Uterus (tissue), 4 donors: ENCODE measurements around the gene CSF3. TPM values are rescaled to one million over a fixed set of nuclear protein-coding genes. Genes with fewer than 3 reads are reported as not detected.
A peak's percentile ranks its signal among the peaks of the same experiment; 100 is the strongest.
"Not testable (repeated sequence)": the region's sequence is repeated elsewhere in the genome, so short reads cannot be mapped to it uniquely, and the experiment has no call there.

Experiments used
- DNase-seq, 2 donors: peaks; one replicate each; pipeline ENCODE4 v3.0.0-alpha.2; 2019 to 2020
- H3K27ac ChIP-seq, 2 donors: fragments of 200-600 bp; sonication (generic); 1 replicate in 1 of 2; 2 replicates in 1 of 2; pipeline ENCODE4 v1.5.1; 2016 to 2018
- H3K27me3 ChIP-seq, 2 donors: fragments of 200-600 bp; sonication (generic); one replicate each; pipeline ENCODE4 v1.5.1; 2018 to 2019; ENCODE audit warnings: control low read depth in 1 of 2
- H3K36me3 ChIP-seq, 2 donors: fragments of 200-600 bp; sonication (generic); one replicate each; pipeline ENCODE4 v1.5.1; 2019; ENCODE audit warnings: control low read depth in 1 of 2
- H3K4me1 ChIP-seq, 2 donors: fragments of 200-600 bp; sonication (generic); one replicate each; pipeline ENCODE4 v1.5.1; 2018 to 2019; ENCODE audit warnings: control low read depth in 1 of 2
- H3K4me3 ChIP-seq, 2 donors: fragments of 200-600 bp; sonication (generic); 1 replicate in 1 of 2; 2 replicates in 1 of 2; pipeline ENCODE4 v1.5.1; 2018 to 2019; ENCODE audit warnings: mild to moderate bottlenecking in 1 of 2
- H3K9me3 ChIP-seq, 2 donors: fragments of 200-600 bp; sonication (generic); one replicate each; pipeline ENCODE4 v1.5.1; 2019; ENCODE audit warnings: control low read depth in 1 of 2
- CTCF ChIP-seq, 4 experiments: fragments of 200-600 bp in 2 of 4; fragments of 450-650 bp in 2 of 4; sonication (generic) in 2 of 4; IDR thresholded peaks; one replicate each; pipeline ENCODE4 v1.5.1; 2016 to 2019; ENCODE audit warnings: antibody characterized with exemption in 4 of 4, mild to moderate bottlenecking in 2 of 4, moderate library complexity in 1 of 4
- POLR2A ChIP-seq, 2 donors: fragments of 450-650 bp; IDR thresholded peaks; one replicate each; pipeline ENCODE4 v1.6.1; 2016; ENCODE audit warnings: antibody characterized with exemption in 2 of 2, mild to moderate bottlenecking in 1 of 2, moderate library complexity in 1 of 2
- intact Hi-C: fragments of 100-400 bp; cut with DNase I; formaldehyde crosslinking; loops from one replicate; pipeline ENCODE4 v1.15.1; 2023; ENCODE audit warnings: low total_unique reads
- total RNA-seq, 4 donors: library from RNA; depleted of rRNA in 3 of 4; stranded (reverse); fragments of >200 nt in 3 of 4; gene quantifications; one replicate each; pipeline versions ENCODE4 v1.1.0 to v1.2.4, GENCODE V29; 2014 to 2023
- donor health status: DM: yes; HTN: yes; CAD: no.

Gene CSF3
- total RNA-seq, 4 donors from 2014 or later: 0.29 to 5.0 TPM; not detected in 2

GRCh38 chr17:40004712-40005111 is 10.5 kb upstream of the CSF3 start:
- no peak for DNase-seq
- no peaks in the 10 kb centered on the region for H3K9me3 ChIP-seq
- no peaks in the 10 kb centered on the region for H3K36me3 ChIP-seq
- no peak for TF ChIP-seq POLR2A (IDR thresholded peaks at IDR 0.05)
- no peak for TF ChIP-seq CTCF (IDR thresholded peaks at IDR 0.05)
- intact Hi-C loops: no loop called here
- H3K4me3 ChIP-seq: no peak overlapping the region
- no peak overlapping the region for H3K27ac ChIP-seq
- H3K4me1 ChIP-seq: no peaks in the 10 kb centered on the region
- H3K27me3 ChIP-seq: no peaks in the 10 kb centered on the region

- Histone ChIP-seq H3K36me3 (no peaks in the 10 kb centered on the region), H3K27me3 (no peaks in the 10 kb centered on the region), H3K4me3 (no peak overlapping the region), H3K9me3 (no peaks in the 10 kb centered on the region), H3K4me1 (no peaks in the 10 kb centered on the region), H3K27ac (no peak overlapping the region)
- TF ChIP-seq POLR2A (IDR thresholded peaks at IDR 0.05): no peak
- TF ChIP-seq CTCF (IDR thresholded peaks at IDR 0.05): no peak
- DNase-seq: no peak
- intact Hi-C loops: no loop called here
Observed at GRCh38 chr17:40005520-40005919, 9.7 kb upstream of the CSF3 start.

- intact Hi-C loops: loop anchor here (10.0 kb wide), 2 partner anchors 64 to 154 kb away; no protein-coding TSS in a partner anchor
- H3K27ac ChIP-seq, H3K27me3 ChIP-seq, DNase-seq, H3K4me3 ChIP-seq, H3K9me3 ChIP-seq, H3K4me1 ChIP-seq, H3K36me3 ChIP-seq: not testable (repeated sequence)
Observed at GRCh38 chr17:40010946-40011500, 4.2 kb upstream of the CSF3 start.

GRCh38 chr17:40012017-40012647 is 3.1 kb upstream of the CSF3 start:
- not testable (repeated sequence) for H3K36me3 ChIP-seq, H3K27ac ChIP-seq, DNase-seq, H3K27me3 ChIP-seq, H3K4me3 ChIP-seq, H3K9me3 ChIP-seq
- peaks cover 5 to 10% of the 10 kb centered on the region in 2 donors for H3K4me1 ChIP-seq
- intact Hi-C loops: loop anchor here (10.0 kb wide), 2 partner anchors 63 to 153 kb away; no protein-coding TSS in a partner anchor

GRCh38 chr17:40014375-40014980 is 762 bp upstream of the CSF3 start:
- Histone ChIP-seq H3K27ac (peak overlapping the region; percentile 82 to 86), H3K36me3 (no peaks in the 10 kb centered on the region), H3K4me1 (peaks cover 5 to 31% of the 10 kb centered on the region in 2 donors), H3K4me3 (no peak overlapping the region), H3K9me3 (no peaks in the 10 kb centered on the region), H3K27me3 (no peaks in the 10 kb centered on the region)
- TF ChIP-seq CTCF (IDR thresholded peaks at IDR 0.05) (no peak), POLR2A (IDR thresholded peaks at IDR 0.05) (no peak)
- intact Hi-C loops: loop anchor here (10.0 kb wide), 2 partner anchors 60 to 150 kb away; no protein-coding TSS in a partner anchor
- peak; percentile 77 to 80 for DNase-seq
